ENCODE results near the gene MRPL34.

MRPL34 gene

DNA sequence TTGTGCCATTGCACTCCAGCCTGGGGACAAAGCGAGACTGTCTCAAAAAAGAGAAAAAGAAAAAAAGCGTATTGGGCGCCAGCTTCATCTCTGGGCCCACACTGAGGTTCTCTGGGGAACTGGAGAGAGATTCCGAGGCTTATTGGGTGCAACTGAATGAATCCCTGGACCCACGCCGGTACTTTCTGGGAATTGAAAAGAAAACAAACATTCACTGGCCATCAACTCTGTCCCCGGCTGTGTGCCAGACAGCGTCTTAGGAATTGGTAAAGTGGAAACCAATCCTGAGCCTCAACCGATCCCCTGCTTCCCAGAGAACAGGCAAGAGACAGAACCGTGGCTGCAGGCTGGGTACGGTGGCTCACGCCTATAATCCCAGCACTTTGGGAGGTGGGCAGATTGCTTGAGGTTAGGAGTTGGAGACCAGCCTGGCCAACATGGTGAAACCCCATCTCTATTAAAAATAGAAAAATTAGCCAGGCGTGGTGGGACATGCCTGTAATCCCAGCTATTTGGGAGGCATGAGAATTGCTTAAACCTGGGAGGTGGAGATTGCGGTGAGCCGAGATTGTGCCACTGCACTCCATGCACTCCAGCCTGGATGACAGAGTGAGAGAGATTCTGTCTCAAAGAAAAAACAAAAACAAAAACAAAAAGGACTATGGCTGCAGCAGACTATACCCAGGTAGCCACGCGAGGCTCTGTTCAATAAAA, 20.4 kb downstream of the MRPL34 start:
- no peak overlapping the region; the same call in 1 of the 2 replicates for H3K27ac ChIP-seq
- no peak for TF ChIP-seq ZFX (IDR thresholded peaks at IDR 0.05; ENCODE audit: borderline replicate concordance)
- TF ChIP-seq, protein P1, sequence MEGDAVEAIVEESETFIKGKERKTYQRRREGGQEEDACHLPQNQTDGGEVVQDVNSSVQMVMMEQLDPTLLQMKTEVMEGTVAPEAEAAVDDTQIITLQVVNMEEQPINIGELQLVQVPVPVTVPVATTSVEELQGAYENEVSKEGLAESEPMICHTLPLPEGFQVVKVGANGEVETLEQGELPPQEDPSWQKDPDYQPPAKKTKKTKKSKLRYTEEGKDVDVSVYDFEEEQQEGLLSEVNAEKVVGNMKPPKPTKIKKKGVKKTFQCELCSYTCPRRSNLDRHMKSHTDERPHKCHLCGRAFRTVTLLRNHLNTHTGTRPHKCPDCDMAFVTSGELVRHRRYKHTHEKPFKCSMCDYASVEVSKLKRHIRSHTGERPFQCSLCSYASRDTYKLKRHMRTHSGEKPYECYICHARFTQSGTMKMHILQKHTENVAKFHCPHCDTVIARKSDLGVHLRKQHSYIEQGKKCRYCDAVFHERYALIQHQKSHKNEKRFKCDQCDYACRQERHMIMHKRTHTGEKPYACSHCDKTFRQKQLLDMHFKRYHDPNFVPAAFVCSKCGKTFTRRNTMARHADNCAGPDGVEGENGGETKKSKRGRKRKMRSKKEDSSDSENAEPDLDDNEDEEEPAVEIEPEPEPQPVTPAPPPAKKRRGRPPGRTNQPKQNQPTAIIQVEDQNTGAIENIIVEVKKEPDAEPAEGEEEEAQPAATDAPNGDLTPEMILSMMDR (IDR thresholded peaks at IDR 0.05): no peak

DNA sequence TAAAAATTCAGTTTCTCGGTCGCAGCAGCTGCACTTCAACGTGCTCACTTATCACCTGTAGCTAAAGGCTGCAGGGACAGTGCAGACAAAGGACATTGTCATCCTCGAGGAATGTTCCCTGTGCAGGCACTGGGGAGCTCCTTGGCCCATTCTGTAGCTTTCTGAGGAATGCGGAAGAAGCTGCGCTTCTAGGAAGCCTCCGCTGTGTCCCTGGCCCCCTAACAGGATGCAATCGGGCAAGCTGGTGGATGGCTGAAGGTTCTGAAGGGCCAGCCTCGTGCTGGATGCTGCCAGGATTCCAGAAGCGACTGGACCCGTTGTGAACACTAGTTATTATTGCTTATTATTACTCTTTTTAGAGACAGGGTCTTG, 20.9 kb downstream of the MRPL34 start:
- peak overlapping the region; percentile 84 for H3K27ac ChIP-seq
- TF ChIP-seq, protein P1 (IDR thresholded peaks at IDR 0.05): no peak
- no peak for TF ChIP-seq ZFX (IDR thresholded peaks at IDR 0.05; ENCODE audit: borderline replicate concordance)

DNA sequence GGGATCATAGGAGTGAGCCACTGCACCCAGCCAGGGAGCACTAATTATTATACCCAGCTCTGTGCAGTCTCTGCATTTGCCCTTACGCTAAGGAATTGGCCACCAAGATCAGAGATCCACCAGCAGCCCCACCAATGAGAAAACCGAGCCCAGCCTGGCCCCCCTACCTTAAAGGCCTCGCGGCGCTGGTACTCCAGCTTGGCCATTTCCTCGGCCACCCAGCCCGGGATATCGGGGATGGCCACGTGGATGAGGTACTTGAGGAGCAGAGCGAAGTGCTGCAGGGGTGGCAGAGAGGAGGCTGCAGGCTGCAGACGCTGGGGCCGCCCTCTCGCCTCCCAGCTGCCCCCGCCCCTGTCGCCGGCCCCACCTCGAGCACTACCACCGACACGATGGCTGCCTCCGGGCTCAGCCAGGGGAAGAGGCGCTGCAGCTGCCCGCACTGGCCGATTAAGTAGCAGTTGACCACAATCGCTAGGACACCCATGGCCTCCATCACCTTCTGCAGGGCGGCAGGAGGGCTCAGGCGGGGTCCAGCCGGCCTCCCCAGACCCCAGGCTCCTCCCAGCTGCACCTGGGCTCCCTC, 21.5 kb downstream of the MRPL34 start:
- TF ChIP-seq ZFX (IDR thresholded peaks at IDR 0.05; ENCODE audit: borderline replicate concordance): no peak
- TF ChIP-seq, protein P1 (IDR thresholded peaks at IDR 0.05): no peak
- peak overlapping the region; percentile 84 for H3K27ac ChIP-seq

DNA sequence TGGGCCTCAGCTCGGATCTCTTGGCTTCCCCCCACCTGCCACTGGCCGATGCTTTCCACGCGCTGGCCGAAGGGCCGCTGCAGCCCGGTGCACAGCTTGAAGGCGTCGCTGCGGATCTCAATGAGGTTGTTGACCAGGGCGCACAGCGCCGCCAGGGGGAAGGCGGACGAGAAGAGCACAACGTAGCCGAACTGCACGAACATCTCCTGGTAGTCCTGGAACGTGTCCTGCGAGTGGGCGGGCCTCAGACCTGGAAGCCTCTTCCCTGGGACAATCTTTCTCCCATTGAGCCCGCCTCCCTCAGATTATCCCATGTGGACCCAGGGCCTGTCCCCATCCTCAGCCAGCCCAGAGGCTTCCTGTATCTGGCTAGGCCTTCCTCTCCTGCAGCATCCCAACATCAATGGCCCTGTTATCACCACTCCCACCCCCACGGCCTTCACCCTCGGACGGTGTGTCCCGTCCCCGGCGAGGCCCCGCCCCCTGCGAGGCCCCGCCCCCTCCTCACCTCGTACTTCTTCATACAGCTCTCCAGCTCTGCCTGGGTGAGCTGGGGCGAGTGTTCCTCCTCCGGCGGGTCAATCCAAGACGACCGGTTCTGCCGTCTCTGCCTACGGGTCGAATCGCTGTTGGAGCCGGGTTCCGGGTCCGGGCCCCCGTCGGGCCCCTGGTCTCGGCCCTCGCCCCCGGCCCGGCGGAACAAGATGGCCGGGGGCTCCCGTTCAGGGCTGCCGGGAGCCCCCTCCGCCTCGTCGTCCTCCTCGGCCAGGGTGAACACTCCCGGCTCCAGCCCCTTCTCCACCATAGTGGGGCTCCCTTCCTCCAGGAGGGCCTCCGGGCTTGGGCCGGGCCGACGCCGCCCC, 22.2 kb downstream of the MRPL34 start:
- H3K27ac ChIP-seq: peak overlapping the region; percentile 84
- TF ChIP-seq, protein P1 (IDR thresholded peaks at IDR 0.05): peak; percentile 88
- TF ChIP-seq ZFX (IDR thresholded peaks at IDR 0.05; ENCODE audit: borderline replicate concordance): no peak

DNA sequence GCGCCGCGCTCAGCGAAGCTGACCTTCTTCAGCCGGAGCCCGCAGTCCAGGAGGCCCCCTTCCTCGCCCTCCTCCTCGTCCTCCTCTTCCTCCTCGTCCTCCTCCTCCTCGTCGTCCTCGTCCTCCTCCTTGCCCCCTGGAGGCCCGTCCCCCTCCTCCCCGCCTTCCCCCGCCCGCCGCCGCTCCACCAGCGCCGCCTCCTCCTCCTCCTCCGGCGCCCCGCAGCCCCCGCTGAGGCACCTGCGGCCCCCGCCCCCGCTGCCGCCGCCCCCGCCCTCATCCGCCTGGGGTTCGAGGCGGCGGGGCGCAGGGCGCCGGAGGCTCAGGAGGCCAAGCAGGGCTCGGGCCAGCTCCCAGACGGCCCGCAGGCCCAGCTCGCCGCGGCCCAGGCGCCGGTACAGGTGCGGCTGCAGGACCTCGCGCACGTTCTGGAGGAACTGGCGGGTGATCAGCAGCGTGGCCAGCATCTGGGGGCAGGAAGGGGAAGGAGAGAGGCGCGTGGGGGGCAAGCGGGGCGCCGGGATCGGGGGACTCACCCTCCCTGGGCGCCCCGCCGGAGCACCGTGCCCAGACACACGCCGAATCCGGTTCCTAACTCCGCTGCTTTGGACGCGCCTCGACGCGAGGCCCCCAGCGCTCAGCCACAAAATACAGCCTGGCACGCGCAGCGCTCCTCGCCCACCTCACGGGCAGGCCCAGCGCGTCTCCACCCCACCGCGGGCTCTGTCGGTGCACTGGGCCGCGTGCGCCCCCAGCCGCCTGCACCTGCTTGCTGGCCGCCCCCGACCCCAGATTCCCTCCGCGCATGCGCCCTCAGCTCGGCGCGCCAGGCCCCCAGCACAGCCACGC, 23.1 kb downstream of the MRPL34 start:
- peak overlapping the region; percentile 84 for H3K27ac ChIP-seq
- TF ChIP-seq, protein P1 (IDR thresholded peaks at IDR 0.05): no peak
- TF ChIP-seq ZFX (IDR thresholded peaks at IDR 0.05; ENCODE audit: borderline replicate concordance): no peak

DNA sequence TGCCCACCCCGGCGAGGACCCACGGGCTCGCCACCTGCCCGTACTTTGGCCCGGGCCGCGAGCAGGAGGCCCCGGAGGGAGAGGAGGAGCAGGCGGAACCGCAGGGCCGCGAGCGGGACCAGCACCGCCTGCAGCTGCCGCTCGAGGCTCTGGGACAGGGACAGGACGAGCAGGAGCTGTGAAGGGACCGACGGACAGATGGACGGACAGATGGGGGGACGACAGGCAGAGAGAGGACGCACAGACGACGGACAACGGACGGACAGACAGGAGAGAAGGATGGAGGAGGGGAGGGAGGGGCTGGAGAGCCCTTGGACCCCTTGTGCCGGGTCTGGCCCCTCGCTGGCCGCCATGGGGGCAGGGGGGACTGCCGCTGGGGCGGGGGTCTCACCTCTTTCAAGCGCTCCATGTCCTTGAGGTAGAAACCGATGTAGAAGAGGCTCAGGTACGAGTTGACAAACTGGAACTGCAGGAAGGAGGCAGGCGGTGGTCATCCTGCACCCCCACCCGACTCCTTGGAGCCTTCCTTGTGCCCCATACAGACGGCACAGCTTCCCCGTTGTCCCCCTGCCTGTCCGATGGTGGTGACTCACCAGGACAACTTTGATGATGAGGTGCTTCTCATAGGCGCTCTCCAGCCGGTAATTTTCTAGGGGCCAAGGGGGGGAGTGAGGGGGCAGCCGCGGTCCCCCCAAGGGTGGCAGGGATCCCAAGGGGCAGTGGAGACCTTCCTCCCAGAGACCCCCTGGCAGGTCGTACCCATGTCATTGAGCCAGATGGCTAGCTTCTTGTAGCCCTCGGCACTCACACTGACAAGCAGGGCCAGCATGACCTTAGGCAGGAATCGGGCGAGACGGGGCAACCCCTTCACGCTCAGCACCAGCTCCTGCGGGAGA, 23.9 kb downstream of the MRPL34 start:
- TF ChIP-seq, protein P1 (IDR thresholded peaks at IDR 0.05): no peak
- no peak for TF ChIP-seq ZFX (IDR thresholded peaks at IDR 0.05; ENCODE audit: borderline replicate concordance)
- H3K27ac ChIP-seq: 0 out of 2 replicates have a peak overlapping the region, but pooled peaks have one; percentile 84

Measured in 22Rv1 (cell line).